Measurements from ENCODE around the gene BPIFB2.

Gene BPIFB2

DNA sequence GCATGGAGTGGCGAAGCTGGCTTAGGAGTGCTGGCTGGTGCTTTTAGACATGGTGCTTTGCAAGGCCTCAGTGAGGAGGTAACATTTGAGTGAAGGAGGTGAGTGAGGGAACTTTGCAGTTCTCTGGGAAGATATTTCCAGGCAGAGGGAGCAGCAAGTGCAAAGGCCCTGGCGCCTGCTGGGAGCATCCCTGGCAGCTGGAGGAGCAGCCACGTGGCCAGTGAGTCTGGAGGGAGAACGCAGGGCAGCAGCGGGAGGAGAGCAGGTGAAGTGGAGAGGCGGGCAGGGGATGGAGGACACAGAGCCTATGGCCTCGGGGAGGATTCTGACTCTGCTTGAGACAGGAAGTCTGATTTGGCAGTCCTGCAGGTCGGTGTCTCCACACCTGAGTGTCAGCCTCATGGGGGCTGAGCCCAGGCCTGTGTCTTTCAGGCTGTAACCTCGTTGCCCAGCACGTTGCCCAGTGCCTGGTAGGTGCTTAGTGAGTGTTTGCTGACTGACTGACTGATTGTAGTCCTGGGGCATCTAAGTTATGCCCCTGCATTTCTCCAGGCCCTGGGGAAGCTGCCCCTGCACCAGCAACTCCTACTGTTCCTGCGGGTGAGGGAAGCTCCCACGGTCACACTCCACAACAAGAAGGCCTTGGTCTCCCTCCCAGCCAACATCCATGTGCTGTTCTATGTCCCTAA, 60.9 kb downstream of the BPIFB2 start:
- Histone ChIP-seq H3K9ac (no peak overlapping the region), H3K9me3 (ENCODE audit: control insufficient read depth, low read length) (no peaks in the 10 kb centered on the region), H3K27me3 (ENCODE audit: control insufficient read depth, insufficient read depth, low read length) (no peaks in the 10 kb centered on the region), H3K4me1 (no peaks in the 10 kb centered on the region), H3K27ac (no peak overlapping the region), H3K79me2 (no peaks in the 10 kb centered on the region), H2AFZ (no peak overlapping the region), H3K4me3 (ENCODE audit: low read depth, low read length) (no peak overlapping the region), H3K4me2 (ENCODE audit: low read length) (no peak overlapping the region), H3K36me3 (ENCODE audit: control insufficient read depth, insufficient read depth, low read length) (no peaks in the 10 kb centered on the region)
- TF ChIP-seq, protein P1, sequence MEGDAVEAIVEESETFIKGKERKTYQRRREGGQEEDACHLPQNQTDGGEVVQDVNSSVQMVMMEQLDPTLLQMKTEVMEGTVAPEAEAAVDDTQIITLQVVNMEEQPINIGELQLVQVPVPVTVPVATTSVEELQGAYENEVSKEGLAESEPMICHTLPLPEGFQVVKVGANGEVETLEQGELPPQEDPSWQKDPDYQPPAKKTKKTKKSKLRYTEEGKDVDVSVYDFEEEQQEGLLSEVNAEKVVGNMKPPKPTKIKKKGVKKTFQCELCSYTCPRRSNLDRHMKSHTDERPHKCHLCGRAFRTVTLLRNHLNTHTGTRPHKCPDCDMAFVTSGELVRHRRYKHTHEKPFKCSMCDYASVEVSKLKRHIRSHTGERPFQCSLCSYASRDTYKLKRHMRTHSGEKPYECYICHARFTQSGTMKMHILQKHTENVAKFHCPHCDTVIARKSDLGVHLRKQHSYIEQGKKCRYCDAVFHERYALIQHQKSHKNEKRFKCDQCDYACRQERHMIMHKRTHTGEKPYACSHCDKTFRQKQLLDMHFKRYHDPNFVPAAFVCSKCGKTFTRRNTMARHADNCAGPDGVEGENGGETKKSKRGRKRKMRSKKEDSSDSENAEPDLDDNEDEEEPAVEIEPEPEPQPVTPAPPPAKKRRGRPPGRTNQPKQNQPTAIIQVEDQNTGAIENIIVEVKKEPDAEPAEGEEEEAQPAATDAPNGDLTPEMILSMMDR (IDR thresholded peaks at IDR 0.05), result no peak

DNA sequence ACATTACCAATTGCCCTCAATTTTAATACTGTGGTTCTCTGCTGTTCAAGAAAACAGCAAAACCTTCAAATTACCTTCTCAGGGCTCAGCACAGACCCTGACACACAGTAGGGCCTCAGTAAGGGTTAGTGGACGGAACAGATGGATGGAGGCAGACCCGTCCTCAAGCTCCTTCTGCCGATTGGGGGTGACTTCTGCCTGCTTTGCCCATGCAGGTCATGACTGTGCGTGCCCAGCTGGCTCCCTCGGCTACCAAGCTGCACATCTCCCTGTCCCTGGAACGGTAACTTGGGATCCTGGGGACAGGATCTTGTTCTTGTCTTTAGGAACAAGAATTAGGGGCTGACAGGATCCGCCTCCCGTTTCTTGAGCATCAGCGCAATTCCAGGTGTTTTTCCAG, 62.2 kb downstream of the BPIFB2 start:
- Histone ChIP-seq H3K79me2 (no peaks in the 10 kb centered on the region), H3K27me3 (ENCODE audit: control insufficient read depth, insufficient read depth, low read length) (no peaks in the 10 kb centered on the region)
- TF ChIP-seq, protein P1 (IDR thresholded peaks at IDR 0.05), result no peak

DNA sequence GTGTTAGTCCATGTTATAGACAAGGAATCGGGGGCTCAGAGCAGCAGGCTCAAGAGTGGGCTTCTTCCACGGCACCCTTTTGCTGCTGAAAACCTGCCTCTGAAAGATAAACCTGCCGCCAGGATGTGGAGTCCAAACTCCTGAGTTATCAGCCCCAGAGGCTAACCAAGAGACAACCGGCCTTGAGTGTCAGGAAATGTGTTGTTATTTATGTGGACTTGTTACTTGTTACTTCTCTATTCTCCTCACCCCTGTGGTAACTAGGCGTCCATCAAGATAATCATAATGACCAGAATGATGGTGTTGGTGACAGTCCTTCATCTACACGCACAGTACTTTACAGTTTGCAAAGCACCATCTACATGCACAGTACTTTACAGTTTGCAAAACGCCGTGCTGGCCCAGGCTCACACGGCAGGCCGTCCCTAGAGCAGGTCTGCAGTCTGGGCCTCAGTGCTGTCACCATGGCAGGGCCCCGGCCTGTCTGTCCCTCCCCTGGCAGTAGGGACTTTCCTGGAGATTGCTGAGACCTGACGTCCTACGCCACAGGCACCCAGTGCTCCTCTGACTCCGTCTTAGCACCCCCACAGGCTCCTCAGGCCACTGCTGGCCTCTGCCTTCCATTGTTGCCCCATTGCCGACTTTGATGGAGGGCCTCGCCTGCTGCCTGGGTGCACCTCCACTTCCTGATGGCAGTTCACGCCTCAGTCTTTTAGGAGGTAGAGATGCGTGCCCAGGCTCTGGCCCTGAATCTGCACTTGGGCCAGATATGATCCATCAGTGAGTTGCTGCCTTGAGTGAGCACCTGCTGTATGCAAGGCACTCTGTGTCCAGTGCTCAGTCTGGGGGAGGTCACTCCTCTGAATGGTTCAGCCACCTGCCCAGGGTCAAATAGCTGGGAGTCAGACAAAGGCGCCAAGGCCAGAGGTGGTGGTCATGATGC, 62.9 kb downstream of the BPIFB2 start:
- H3K4me1 ChIP-seq, result no peaks in the 10 kb centered on the region
- H3K4me3 ChIP-seq (ENCODE audit: low read depth, low read length), result no peak overlapping the region
- no peak overlapping the region for H2AFZ ChIP-seq
- no peaks in the 10 kb centered on the region for H3K27me3 ChIP-seq (ENCODE audit: control insufficient read depth, insufficient read depth, low read length)
- H3K36me3 ChIP-seq (ENCODE audit: control insufficient read depth, insufficient read depth, low read length), result no peaks in the 10 kb centered on the region
- H3K79me2 ChIP-seq, result no peaks in the 10 kb centered on the region
- no peak overlapping the region for H3K4me2 ChIP-seq (ENCODE audit: low read length)
- no peak overlapping the region for H3K9ac ChIP-seq
- TF ChIP-seq, protein P1 (IDR thresholded peaks at IDR 0.05), result no peak
- no peak overlapping the region for H3K27ac ChIP-seq
- H3K9me3 ChIP-seq (ENCODE audit: control insufficient read depth, low read length), result no peaks in the 10 kb centered on the region

More for the DNA sequence above, 62.2 kb downstream of the BPIFB2 start:
- H3K36me3 ChIP-seq (ENCODE audit: control insufficient read depth, insufficient read depth, low read length), result no peaks in the 10 kb centered on the region
- H2AFZ ChIP-seq, result no peak overlapping the region
- H3K4me3 ChIP-seq (ENCODE audit: low read depth, low read length), result no peak overlapping the region
- H3K9me3 ChIP-seq (ENCODE audit: control insufficient read depth, low read length), result no peaks in the 10 kb centered on the region
- H3K27ac ChIP-seq, result no peak overlapping the region
- no peak overlapping the region for H3K9ac ChIP-seq
- H3K4me1 ChIP-seq, result no peaks in the 10 kb centered on the region
- H3K4me2 ChIP-seq (ENCODE audit: low read length), result no peak overlapping the region

DNA sequence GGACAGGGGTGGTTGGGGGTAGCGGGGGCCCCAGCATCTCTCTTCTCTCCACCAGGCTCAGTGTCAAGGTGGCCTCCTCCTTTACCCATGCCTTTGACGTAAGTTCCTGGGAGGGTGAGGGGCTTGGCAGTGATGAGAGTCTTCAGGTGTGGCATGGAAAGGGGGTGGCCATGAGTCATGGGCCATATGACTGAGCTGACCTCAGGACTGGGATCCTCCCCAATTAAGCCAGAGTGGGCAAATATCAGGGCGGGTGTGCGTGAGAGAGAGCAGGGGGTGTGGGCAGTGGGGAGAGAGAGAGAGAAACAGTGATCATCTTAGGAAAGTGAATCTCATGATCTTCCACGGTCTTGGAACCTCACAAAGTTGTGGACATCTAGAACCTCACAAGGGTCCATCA, 63.7 kb downstream of the BPIFB2 start:
- no peak overlapping the region for H3K4me3 ChIP-seq (ENCODE audit: low read depth, low read length)
- no peaks in the 10 kb centered on the region for H3K27me3 ChIP-seq (ENCODE audit: control insufficient read depth, insufficient read depth, low read length)
- no peak overlapping the region for H3K27ac ChIP-seq
- H3K36me3 ChIP-seq (ENCODE audit: control insufficient read depth, insufficient read depth, low read length), result no peaks in the 10 kb centered on the region
- H3K9me3 ChIP-seq (ENCODE audit: control insufficient read depth, low read length), result no peaks in the 10 kb centered on the region
- no peak overlapping the region for H2AFZ ChIP-seq
- TF ChIP-seq, protein P1 (IDR thresholded peaks at IDR 0.05), result no peak
- H3K9ac ChIP-seq, result no peak overlapping the region
- H3K4me1 ChIP-seq, result no peaks in the 10 kb centered on the region
- H3K79me2 ChIP-seq, result no peaks in the 10 kb centered on the region
- no peak overlapping the region for H3K4me2 ChIP-seq (ENCODE audit: low read length)
